Tibial nerve (tissue), 4 donors: ENCODE measurements around the gene PCGF5.

ENCODE experiments used
- EP300 ChIP-seq, 2 donors: sonication (generic); formaldehyde crosslinking; IDR thresholded peaks; one replicate each; pipeline ENCODE4 v1.6.1; 2017; ENCODE audit warnings: antibody characterized with exemption in 2 of 2, mild to moderate bottlenecking in 1 of 2
- POLR2A ChIP-seq, 2 donors: fragments of 450-650 bp; IDR thresholded peaks; one replicate each; pipeline ENCODE4 v1.6.1; 2017; ENCODE audit warnings: antibody characterized with exemption in 2 of 2, mild to moderate bottlenecking in 2 of 2, moderate library complexity in 2 of 2
- TF ChIP-seq, protein P1 (sequence below), 5 experiments: fragments of 200-600 bp in 3 of 5; fragments of 450-650 bp in 2 of 5; sonication (generic) in 3 of 5; IDR thresholded peaks; one replicate each; pipeline ENCODE4 v1.5.1; 2016 to 2019; ENCODE audit warnings: antibody characterized with exemption in 5 of 5, mild to moderate bottlenecking in 3 of 5, moderate library complexity in 2 of 5

GRCh38 chr10:91307489-91307888, 87.0 kb downstream of the PCGF5 start:
- TF ChIP-seq, protein P1, sequence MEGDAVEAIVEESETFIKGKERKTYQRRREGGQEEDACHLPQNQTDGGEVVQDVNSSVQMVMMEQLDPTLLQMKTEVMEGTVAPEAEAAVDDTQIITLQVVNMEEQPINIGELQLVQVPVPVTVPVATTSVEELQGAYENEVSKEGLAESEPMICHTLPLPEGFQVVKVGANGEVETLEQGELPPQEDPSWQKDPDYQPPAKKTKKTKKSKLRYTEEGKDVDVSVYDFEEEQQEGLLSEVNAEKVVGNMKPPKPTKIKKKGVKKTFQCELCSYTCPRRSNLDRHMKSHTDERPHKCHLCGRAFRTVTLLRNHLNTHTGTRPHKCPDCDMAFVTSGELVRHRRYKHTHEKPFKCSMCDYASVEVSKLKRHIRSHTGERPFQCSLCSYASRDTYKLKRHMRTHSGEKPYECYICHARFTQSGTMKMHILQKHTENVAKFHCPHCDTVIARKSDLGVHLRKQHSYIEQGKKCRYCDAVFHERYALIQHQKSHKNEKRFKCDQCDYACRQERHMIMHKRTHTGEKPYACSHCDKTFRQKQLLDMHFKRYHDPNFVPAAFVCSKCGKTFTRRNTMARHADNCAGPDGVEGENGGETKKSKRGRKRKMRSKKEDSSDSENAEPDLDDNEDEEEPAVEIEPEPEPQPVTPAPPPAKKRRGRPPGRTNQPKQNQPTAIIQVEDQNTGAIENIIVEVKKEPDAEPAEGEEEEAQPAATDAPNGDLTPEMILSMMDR (IDR thresholded peaks at IDR 0.05), result no peak
- TF ChIP-seq EP300 (IDR thresholded peaks at IDR 0.05), result no peak
- no peak for TF ChIP-seq POLR2A (IDR thresholded peaks at IDR 0.05)
